Mesodermal cell (in vitro differentiated cells): ENCODE measurements around the gene WWTR1.

Experiments used
- H3K27ac ChIP-seq: 2 replicates; pipeline ENCODE4 v1.7.0; 2013; ENCODE audit warnings: mild to moderate bottlenecking, low read depth, low read length, moderate library complexity; ENCODE audit not compliant: severe bottlenecking
- H3K36me3 ChIP-seq: 2 replicates; pipeline ENCODE4 v1.7.1; 2013; ENCODE audit warnings: mild to moderate bottlenecking, low read length, moderate library complexity; ENCODE audit not compliant: control insufficient read depth, insufficient read depth
- H3K4me1 ChIP-seq: one replicate; pipeline ENCODE4 v1.7.1; 2013; ENCODE audit warnings: mild to moderate bottlenecking, low read length; ENCODE audit not compliant: insufficient read depth, control insufficient read depth, poor library complexity, severe bottlenecking
- H3K4me3 ChIP-seq: 2 replicates; pipeline ENCODE4 v1.7.0; 2013; ENCODE audit warnings: low read length, control low read depth, mild to moderate bottlenecking; ENCODE audit not compliant: insufficient read depth, poor library complexity, severe bottlenecking; ENCODE audit errors: extremely low read depth
- H3K9me3 ChIP-seq: 2 replicates; pipeline ENCODE4 v1.7.1; 2013; ENCODE audit warnings: mild to moderate bottlenecking, low read length, moderate library complexity; ENCODE audit not compliant: control insufficient read depth
- WGBS, 2 experiments: methylation state at CpG; one replicate each; pipeline ENCODE4 v1.1.5; 2013; ENCODE audit warnings: missing lambda C conversion rate in 2 of 2; ENCODE audit not compliant: insufficient coverage in 2 of 2; 5-methylcytosine and 5-hydroxymethylcytosine counted together

Gene WWTR1

GRCh38 chr3:149481056-149481455 lies 176.8 kb downstream of the WWTR1 start:
- 100% methylated on average over 1 of the region's 3 CpGs; no CpG with 5 or more reads in 1 of the 2 experiments for WGBS, 2 experiments

GRCh38 chr3:149480326-149481017 lies 177.4 kb downstream of the WWTR1 start:
- Histone ChIP-seq H3K27ac (peak overlapping the region; percentile 54), H3K4me1 (peaks cover 7% of the 10 kb centered on the region), H3K9me3 (no peaks in the 10 kb centered on the region), H3K4me3 (no peak overlapping the region), H3K36me3 (no peaks in the 10 kb centered on the region)
- 70 to 91% methylated on average over 11 of the region's 15 CpGs for WGBS, 2 experiments

More at GRCh38 chr3:149481056-149481455, 176.8 kb downstream of the WWTR1 start:
- Histone ChIP-seq H3K27ac (no peak overlapping the region), H3K4me1 (peaks cover 7% of the 10 kb centered on the region), H3K36me3 (no peaks in the 10 kb centered on the region), H3K4me3 (no peak overlapping the region), H3K9me3 (no peaks in the 10 kb centered on the region)

- H3K4me1 ChIP-seq = peaks cover 12% of the 10 kb centered on the region
- no peaks in the 10 kb centered on the region for H3K36me3 ChIP-seq
- 90% methylated on average over 12 to 13 of the region's 14 CpGs for WGBS, 2 experiments
- no peaks in the 10 kb centered on the region for H3K9me3 ChIP-seq
- peak overlapping the region; percentile 54 for H3K27ac ChIP-seq
- H3K4me3 ChIP-seq = no peak overlapping the region
Measured at GRCh38 chr3:149479621-149480325, 178.1 kb downstream of the WWTR1 start.

- 83 to 90% methylated on average over 2 to 3 of the region's 4 CpGs for WGBS, 2 experiments
- Histone ChIP-seq H3K4me3 (no peak overlapping the region), H3K4me1 (peaks cover 34% of the 10 kb centered on the region), H3K27ac (no peak overlapping the region), H3K36me3 (no peaks in the 10 kb centered on the region), H3K9me3 (no peaks in the 10 kb centered on the region)
Measured at GRCh38 chr3:149476225-149476624, 181.6 kb downstream of the WWTR1 start.

GRCh38 chr3:149475451-149476060 lies 182.3 kb downstream of the WWTR1 start:
- Histone ChIP-seq H3K4me1 (peaks cover 39% of the 10 kb centered on the region), H3K4me3 (no peak overlapping the region), H3K9me3 (no peaks in the 10 kb centered on the region), H3K36me3 (no peaks in the 10 kb centered on the region), H3K27ac (no peak overlapping the region)
- WGBS, 2 experiments = 92 to 98% methylated on average over 6 of the region's 7 CpGs

GRCh38 chr3:149474250-149474817 lies 183.5 kb downstream of the WWTR1 start, which contains the start of gene TM4SF4:
TSS of gene TM4SF4 (plus strand) at chr3:149474697. CDS start at chr3:149474878, 181 bp downstream.
- Histone ChIP-seq H3K36me3 (no peaks in the 10 kb centered on the region), H3K27ac (no peak within 1 kb of the TSS), H3K4me3 (no peak within 1 kb of the TSS), H3K9me3 (no peaks in the 10 kb centered on the region), H3K4me1 (peaks cover 32% of the 10 kb centered on the region)
- 93 to 95% methylated on average over 3 to 5 of the region's 5 CpGs for WGBS, 2 experiments

- H3K4me1 ChIP-seq = peaks cover 35% of the 10 kb centered on the region
- 80 to 94% methylated on average over 2 of the region's 7 CpGs for WGBS, 2 experiments
- H3K27ac ChIP-seq = no peak overlapping the region
Measured at GRCh38 chr3:149473357-149474249, 184.2 kb downstream of the WWTR1 start.

GRCh38 chr3:149472030-149472797 lies 185.6 kb downstream of the WWTR1 start:
- Histone ChIP-seq H3K36me3 (no peaks in the 10 kb centered on the region), H3K27ac (no peak overlapping the region), H3K4me1 (peaks cover 40% of the 10 kb centered on the region), H3K9me3 (no peaks in the 10 kb centered on the region), H3K4me3 (no peak overlapping the region)
- WGBS, 2 experiments = no CpG with 5 or more reads among the region's 2 CpGs

More at GRCh38 chr3:149473357-149474249, 184.2 kb downstream of the WWTR1 start:
- Histone ChIP-seq H3K36me3 (no peaks in the 10 kb centered on the region), H3K4me3 (no peak overlapping the region), H3K9me3 (no peaks in the 10 kb centered on the region)

- 88 to 96% methylated on average over 3 of the region's 3 CpGs for WGBS, 2 experiments
- Histone ChIP-seq H3K27ac (no peak overlapping the region), H3K36me3 (no peaks in the 10 kb centered on the region), H3K4me1 (peaks cover 53% of the 10 kb centered on the region), H3K4me3 (no peak overlapping the region), H3K9me3 (no peaks in the 10 kb centered on the region)
Measured at GRCh38 chr3:149470381-149470780, 187.4 kb downstream of the WWTR1 start.
